ENCODE results near the gene PDX1. TPM values are rescaled to one million over a fixed set of nuclear protein-coding genes. Genes with fewer than 3 reads are reported as not detected.
"Not testable (repeated sequence)": the region's sequence is repeated elsewhere in the genome, so short reads cannot be mapped to it uniquely, and the experiment has no call there.

PDX1 gene
- total and polyA plus RNA-seq, 8 donors: 8.0 to 26.1 (median 14.0) TPM

DNA sequence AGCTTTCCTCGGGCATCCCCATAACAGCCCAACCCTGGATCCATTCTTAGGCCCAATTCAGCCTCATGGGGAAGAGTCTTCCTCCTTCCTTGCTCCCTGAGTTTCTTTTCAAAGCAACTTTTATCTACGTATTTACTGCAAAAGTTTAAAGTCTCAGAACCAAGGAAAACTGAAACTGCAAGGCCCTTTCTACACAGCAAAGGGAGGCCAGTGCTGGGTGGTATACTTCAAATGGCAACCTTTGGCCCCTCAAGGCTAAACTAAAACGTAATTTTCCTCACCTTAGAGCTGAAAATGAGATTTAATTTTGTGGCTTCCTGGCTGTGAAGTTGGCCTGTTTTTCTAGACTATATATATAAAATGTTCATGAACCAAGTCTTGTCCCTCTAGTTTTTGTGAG, 43.7 kb downstream of the PDX1 start:
- DNase-seq (no peak), ATAC-seq (no peak), FAIRE-seq (no peak)
- TF ChIP-seq, protein P1, sequence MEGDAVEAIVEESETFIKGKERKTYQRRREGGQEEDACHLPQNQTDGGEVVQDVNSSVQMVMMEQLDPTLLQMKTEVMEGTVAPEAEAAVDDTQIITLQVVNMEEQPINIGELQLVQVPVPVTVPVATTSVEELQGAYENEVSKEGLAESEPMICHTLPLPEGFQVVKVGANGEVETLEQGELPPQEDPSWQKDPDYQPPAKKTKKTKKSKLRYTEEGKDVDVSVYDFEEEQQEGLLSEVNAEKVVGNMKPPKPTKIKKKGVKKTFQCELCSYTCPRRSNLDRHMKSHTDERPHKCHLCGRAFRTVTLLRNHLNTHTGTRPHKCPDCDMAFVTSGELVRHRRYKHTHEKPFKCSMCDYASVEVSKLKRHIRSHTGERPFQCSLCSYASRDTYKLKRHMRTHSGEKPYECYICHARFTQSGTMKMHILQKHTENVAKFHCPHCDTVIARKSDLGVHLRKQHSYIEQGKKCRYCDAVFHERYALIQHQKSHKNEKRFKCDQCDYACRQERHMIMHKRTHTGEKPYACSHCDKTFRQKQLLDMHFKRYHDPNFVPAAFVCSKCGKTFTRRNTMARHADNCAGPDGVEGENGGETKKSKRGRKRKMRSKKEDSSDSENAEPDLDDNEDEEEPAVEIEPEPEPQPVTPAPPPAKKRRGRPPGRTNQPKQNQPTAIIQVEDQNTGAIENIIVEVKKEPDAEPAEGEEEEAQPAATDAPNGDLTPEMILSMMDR (IDR thresholded peaks at IDR 0.05): no peak
- WGBS, 2 donors: 62 to 74% methylated on average over 3 of the region's 3 CpGs
- Histone ChIP-seq H3K9me3 (no peaks in the 10 kb centered on the region), H3K4me3 (no peak overlapping the region), H3K27me3 (peaks cover 0 to 7% (median 0%) of the 10 kb centered on the region in 4 donors), H3K36me3 (no peaks in the 10 kb centered on the region), H3K27ac (no peak overlapping the region), H3K4me1 (peaks cover 9 to 17% (median 11%) of the 10 kb centered on the region in 3 donors)
- intact Hi-C loops (cut with DNase I): no loop called here

DNA sequence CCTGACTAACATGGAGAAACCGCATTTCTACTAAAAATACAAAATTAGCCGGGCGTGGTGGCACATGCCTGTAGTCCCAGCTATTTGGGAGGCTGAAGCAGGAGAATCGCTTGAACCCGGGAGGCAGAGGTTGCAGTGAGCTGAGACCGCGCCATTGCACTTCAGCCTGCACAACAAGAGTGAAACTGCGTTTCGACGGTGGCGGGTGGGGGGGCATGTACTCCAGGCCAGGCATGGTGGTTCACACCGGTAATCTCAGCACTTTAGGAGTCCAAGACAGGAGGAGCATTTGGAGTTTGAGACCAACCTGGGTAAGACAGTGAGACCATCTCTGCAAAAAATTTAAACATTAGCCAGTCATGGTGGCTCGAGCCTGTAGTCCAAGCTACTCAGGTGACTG, 44.4 kb downstream of the PDX1 start:
- H3K9me3 ChIP-seq; H3K36me3 ChIP-seq; intact Hi-C loops (cut with DNase I); DNase-seq; H3K27me3 ChIP-seq; FAIRE-seq; ATAC-seq: not testable (repeated sequence)
- WGBS, 2 donors: 85 to 89% methylated on average over 13 of the region's 13 CpGs
- Histone ChIP-seq H3K4me3 (peak overlapping the region in 1 of 4 donors; percentile 3), H3K27ac (peak overlapping the region in 3 of 4 donors; percentile 48 to 68 (median 59)), H3K4me1 (peaks cover 8 to 12% (median 11%) of the 10 kb centered on the region in 3 donors)

DNA sequence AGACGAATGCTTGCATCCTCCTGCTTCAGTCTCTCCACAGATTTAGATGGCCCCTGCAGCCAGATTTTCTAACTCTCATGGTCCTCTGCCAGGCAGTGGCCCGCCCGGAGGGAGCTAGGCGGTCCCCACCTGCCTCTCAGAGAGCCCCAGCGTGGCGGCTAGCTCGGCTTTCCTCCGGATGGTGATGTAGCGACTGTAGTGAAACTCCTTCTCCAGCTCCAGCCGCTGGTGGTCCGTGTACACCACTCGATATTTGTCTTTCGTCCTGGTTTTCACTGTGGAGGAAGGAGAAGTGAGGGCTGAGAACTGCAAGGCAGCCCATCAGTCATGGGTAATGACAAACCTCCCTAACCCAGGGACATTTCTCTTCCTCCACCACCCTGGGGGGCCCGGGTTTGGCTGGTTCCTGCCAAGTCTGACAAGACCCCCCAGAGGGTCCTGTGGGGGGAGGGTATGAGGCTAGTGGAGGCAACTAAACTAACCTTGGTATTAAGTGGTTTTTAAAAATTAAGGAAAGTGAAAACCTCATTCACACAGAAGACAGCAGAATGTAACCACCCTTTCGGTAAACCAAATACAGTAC, 45.0 kb downstream of the PDX1 start:
- Histone ChIP-seq H3K4me3 (peak overlapping the region in 2 of 4 donors; percentile 3 to 6), H3K9me3 (no peaks in the 10 kb centered on the region), H3K36me3 (no peaks in the 10 kb centered on the region), H3K27ac (peak overlapping the region; percentile 48 to 68 (median 58)), H3K27me3 (peaks cover 0 to 7% (median 0%) of the 10 kb centered on the region in 4 donors), H3K4me1 (peaks cover 5 to 7% (median 6%) of the 10 kb centered on the region in 3 donors)
- peak in 4 of 6 donors; percentile 30 to 57 (median 54) for DNase-seq
- TF ChIP-seq, protein P1 (IDR thresholded peaks at IDR 0.05): no peak
- intact Hi-C loops (cut with DNase I): no loop called here
- ATAC-seq: no peak
- WGBS, 2 donors: 45 to 64% methylated on average over 15 of the region's 15 CpGs
- FAIRE-seq: no peak

DNA sequence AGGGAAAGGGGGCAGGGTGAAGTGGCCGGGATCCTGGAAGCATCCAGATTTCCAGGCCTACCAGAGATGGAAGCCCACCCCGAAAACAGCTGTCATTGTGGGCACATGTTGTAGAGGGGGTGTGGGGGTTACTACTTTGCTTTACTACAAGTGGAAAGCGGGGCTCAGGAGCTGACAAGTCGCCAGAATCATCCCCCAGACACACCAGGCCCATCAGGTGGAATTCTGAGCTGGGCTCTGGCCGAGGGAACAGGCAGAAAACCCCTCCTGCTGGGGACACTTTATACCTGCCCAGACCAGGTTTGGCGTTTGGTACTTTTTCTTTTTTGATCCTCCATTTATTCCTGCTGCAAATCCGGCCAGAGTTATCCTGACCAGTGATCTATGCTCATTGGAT, 45.5 kb downstream of the PDX1 start:
- Histone ChIP-seq H3K9me3 (no peaks in the 10 kb centered on the region), H3K27ac (peak overlapping the region; percentile 48 to 68 (median 58)), H3K36me3 (no peaks in the 10 kb centered on the region), H3K4me3 (no peak overlapping the region), H3K4me1 (peaks cover 4 to 5% (median 4%) of the 10 kb centered on the region in 3 donors), H3K27me3 (peaks cover 0 to 7% (median 0%) of the 10 kb centered on the region in 4 donors)
- FAIRE-seq (no peak), ATAC-seq (no peak), DNase-seq (peak in 1 of 6 donors; percentile 22)
- TF ChIP-seq, protein P1 (IDR thresholded peaks at IDR 0.05): no peak
- intact Hi-C loops (cut with DNase I): no loop called here
- 59 to 63% methylated on average over 7 of the region's 7 CpGs for WGBS, 2 donors

DNA sequence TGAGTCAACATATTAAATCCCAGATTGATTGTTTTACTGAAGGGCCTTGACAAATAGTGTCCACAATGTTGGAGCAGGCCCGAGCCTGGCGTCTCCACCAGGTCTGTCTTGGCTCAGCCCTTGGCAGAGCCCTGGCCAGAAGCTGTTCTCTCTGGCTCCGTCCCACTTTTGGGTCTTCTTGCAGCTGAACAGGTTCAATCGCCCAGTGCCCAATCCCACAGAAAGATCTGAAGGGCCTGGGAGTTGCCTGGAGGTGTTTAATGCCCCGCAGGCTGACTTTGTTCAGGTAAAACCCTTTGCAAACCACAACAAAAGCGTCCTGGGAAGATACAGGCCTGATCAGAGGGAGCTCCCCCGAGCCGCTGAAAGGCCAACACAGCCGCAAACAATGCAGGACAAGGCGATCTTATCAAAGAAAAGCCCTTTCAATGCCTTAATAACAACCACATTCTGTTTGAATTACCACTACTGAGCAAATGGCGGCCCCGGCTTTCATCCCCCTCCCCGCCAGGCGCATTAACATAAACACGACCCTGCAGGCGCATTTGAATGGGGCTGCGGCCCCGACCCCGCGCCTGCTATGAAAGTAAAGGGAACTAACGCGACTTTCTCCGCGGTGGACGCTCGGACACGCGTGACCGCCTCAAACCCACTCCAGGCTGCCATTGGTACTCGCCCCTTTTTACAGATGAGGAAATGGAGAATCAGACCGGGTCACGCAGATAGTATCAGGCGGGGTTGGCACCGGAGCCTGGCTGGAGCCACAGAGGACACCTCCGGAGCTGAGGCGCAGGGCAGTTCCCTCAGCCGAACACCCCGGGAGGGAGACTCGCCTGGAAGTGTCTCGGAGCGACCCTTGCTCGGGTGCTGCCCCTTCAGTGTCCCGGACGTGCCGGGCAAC, 46.2 kb downstream of the PDX1 start:
- H3K9me3 ChIP-seq: no peaks in the 10 kb centered on the region
- TF ChIP-seq, protein P1 (IDR thresholded peaks at IDR 0.05): no peak
- DNase-seq (peak in 4 of 6 donors; percentile 31 to 74 (median 54)), ATAC-seq (peak in 2 of 4 donors; percentile 4), FAIRE-seq (no peak)
- H3K27ac ChIP-seq: peak overlapping the region; percentile 48 to 68 (median 58)
- intact Hi-C loops (cut with DNase I): no loop called here
- H3K4me3 ChIP-seq: peak overlapping the region in 3 of 4 donors; percentile 8 to 60 (median 52)
- H3K36me3 ChIP-seq: no peaks in the 10 kb centered on the region
- H3K27me3 ChIP-seq: peaks cover 0 to 7% (median 0%) of the 10 kb centered on the region in 4 donors
- 48 to 49% methylated on average over 44 to 45 of the region's 45 CpGs for WGBS, 2 donors
- peaks cover 4 to 5% (median 4%) of the 10 kb centered on the region in 3 donors for H3K4me1 ChIP-seq
